Breast epithelium (tissue), 4 donors: ENCODE results near the gene EML1. TPM values are rescaled to one million over a fixed set of nuclear protein-coding genes. Genes with fewer than 3 reads are reported as not detected.

Source experiments
- DNase-seq, 2 donors: peaks; one replicate each; pipeline ENCODE4 v3.0.0-alpha.2; 2019; ENCODE audit warnings: low spot score in 2 of 2
- H3K27ac ChIP-seq, 2 donors: fragments of 200-600 bp; sonication (generic) in 1 of 2; one replicate each; pipeline ENCODE4 v1.5.1; 2016 to 2019; ENCODE audit warnings: mild to moderate bottlenecking in 1 of 2
- H3K27me3 ChIP-seq, 2 donors: fragments of 200-600 bp; sonication (generic) in 1 of 2; one replicate each; pipeline versions ENCODE4 v1.5.1 to v1.6.0; 2017 to 2019; ENCODE audit warnings: control low read depth in 1 of 2, mild to moderate bottlenecking in 1 of 2
- H3K36me3 ChIP-seq: fragments of 200-600 bp; one replicate; pipeline ENCODE4 v1.5.1; 2019
- H3K4me1 ChIP-seq, 2 donors: fragments of 200-600 bp; sonication (generic); one replicate each; pipeline ENCODE4 v1.5.1; 2016 to 2019; ENCODE audit warnings: control low read depth in 1 of 2
- H3K4me3 ChIP-seq, 3 donors: fragments of 200-600 bp; sonication (generic); 1 replicate in 2 of 3; 2 replicates in 1 of 3; pipeline ENCODE4 v1.5.1; 2016 to 2019; ENCODE audit warnings: mild to moderate bottlenecking in 3 of 3, moderate library complexity in 2 of 3
- H3K9me3 ChIP-seq, 2 donors: fragments of 200-600 bp; sonication (generic) in 1 of 2; one replicate each; pipeline ENCODE4 v1.5.1; 2016 to 2019; ENCODE audit warnings: control low read depth in 1 of 2
- CTCF ChIP-seq, 3 donors: fragments of 450-650 bp; IDR thresholded peaks; one replicate each; pipeline ENCODE4 v1.5.1; 2016 to 2017; ENCODE audit warnings: antibody characterized with exemption in 3 of 3, mild to moderate bottlenecking in 3 of 3, moderate library complexity in 3 of 3
- POLR2A ChIP-seq: fragments of 450-650 bp; IDR thresholded peaks from one replicate; pipeline ENCODE4 v1.6.1; 2016; ENCODE audit warnings: antibody characterized with exemption, mild to moderate bottlenecking, moderate library complexity
- POLR2AphosphoS5 ChIP-seq, 3 donors: sonication (generic); formaldehyde crosslinking; IDR thresholded peaks; one replicate each; pipeline ENCODE4 v1.6.1; 2017; ENCODE audit warnings: antibody characterized with exemption in 3 of 3
- intact Hi-C: fragments of 100-400 bp; cut with DNase I; formaldehyde crosslinking; loops from one replicate; pipeline ENCODE4 v1.15.1; 2023; ENCODE audit warnings: low total_unique reads
- total RNA-seq, 3 donors: library from RNA; depleted of rRNA; stranded (reverse); fragments of >200 nt; gene quantifications; one replicate each; pipeline ENCODE4 v1.1.0, GENCODE V29; 2016

Gene EML1
- total RNA-seq, 3 donors from 2014 or later, result 11.3 to 26.1 (median 25.9) TPM

GRCh38 chr14:99910337-99911309 is 117.4 kb downstream of the EML1 start:
- no peak for TF ChIP-seq POLR2AphosphoS5 (IDR thresholded peaks at IDR 0.05)
- TF ChIP-seq POLR2A, result no peak
- TF ChIP-seq CTCF (IDR thresholded peaks at IDR 0.05), result no peak
- H3K27ac ChIP-seq, result no peak overlapping the region
- DNase-seq, result no peak
- H3K9me3 ChIP-seq, result no peaks in the 10 kb centered on the region
- no peaks in the 10 kb centered on the region for H3K4me1 ChIP-seq
- no peaks in the 10 kb centered on the region for H3K27me3 ChIP-seq
- H3K4me3 ChIP-seq, result no peak overlapping the region
- intact Hi-C loops, result no loop called here
- H3K36me3 ChIP-seq, result no peaks in the 10 kb centered on the region

- H3K27me3 ChIP-seq, result no peaks in the 10 kb centered on the region
- H3K4me3 ChIP-seq, result no peak overlapping the region
- H3K9me3 ChIP-seq, result no peaks in the 10 kb centered on the region
- H3K36me3 ChIP-seq, result no peaks in the 10 kb centered on the region
- no peaks in the 10 kb centered on the region for H3K4me1 ChIP-seq
- TF ChIP-seq POLR2A (no peak), POLR2AphosphoS5 (IDR thresholded peaks at IDR 0.05) (no peak), CTCF (IDR thresholded peaks at IDR 0.05) (no peak)
- DNase-seq, result no peak
- no peak overlapping the region for H3K27ac ChIP-seq
- intact Hi-C loops, result no loop called here
Measured at GRCh38 chr14:99915305-99916090, 122.3 kb downstream of the EML1 start.

- intact Hi-C loops, result no loop called here
- Histone ChIP-seq H3K9me3 (no peaks in the 10 kb centered on the region), H3K27ac (no peak overlapping the region), H3K4me3 (no peak overlapping the region), H3K36me3 (no peaks in the 10 kb centered on the region), H3K4me1 (no peaks in the 10 kb centered on the region), H3K27me3 (no peaks in the 10 kb centered on the region)
- TF ChIP-seq POLR2AphosphoS5 (IDR thresholded peaks at IDR 0.05) (no peak), CTCF (IDR thresholded peaks at IDR 0.05) (no peak), POLR2A (no peak)
- DNase-seq, result no peak
Measured at GRCh38 chr14:99916091-99916383, 122.8 kb downstream of the EML1 start.

- H3K9me3 ChIP-seq, result no peaks in the 10 kb centered on the region
- no peaks in the 10 kb centered on the region for H3K27me3 ChIP-seq
- no peak for DNase-seq
- no peaks in the 10 kb centered on the region for H3K4me1 ChIP-seq
- no peak overlapping the region for H3K4me3 ChIP-seq
- no peaks in the 10 kb centered on the region for H3K36me3 ChIP-seq
- no peak overlapping the region for H3K27ac ChIP-seq
- intact Hi-C loops, result no loop called here
- TF ChIP-seq POLR2A, result no peak
- no peak for TF ChIP-seq CTCF (IDR thresholded peaks at IDR 0.05)
- no peak for TF ChIP-seq POLR2AphosphoS5 (IDR thresholded peaks at IDR 0.05)
Measured at GRCh38 chr14:99918781-99919180, 125.6 kb downstream of the EML1 start.

GRCh38 chr14:99921425-99921824 is 128.2 kb downstream of the EML1 start:
- intact Hi-C loops, result no loop called here
- TF ChIP-seq POLR2A (no peak), POLR2AphosphoS5 (IDR thresholded peaks at IDR 0.05) (no peak), CTCF (IDR thresholded peaks at IDR 0.05) (no peak)
- no peaks in the 10 kb centered on the region for H3K9me3 ChIP-seq
- H3K27ac ChIP-seq, result no peak overlapping the region
- no peaks in the 10 kb centered on the region for H3K27me3 ChIP-seq
- no peaks in the 10 kb centered on the region for H3K4me1 ChIP-seq
- H3K36me3 ChIP-seq, result no peaks in the 10 kb centered on the region
- DNase-seq, result no peak
- H3K4me3 ChIP-seq, result no peak overlapping the region
